IPS DF 4.7 (cell line): ENCODE measurements around the gene KHSRP.

ENCODE experiments used
- DNase-seq: peaks from one replicate; pipeline ENCODE4 v3.0.0-alpha.2; 2013; ENCODE audit warnings: low spot score; ENCODE audit errors: extremely low read depth

Gene KHSRP

GRCh38 chr19:6392221-6393073, 32.2 kb downstream of the KHSRP start:
- DNase-seq, result no peak

DNA sequence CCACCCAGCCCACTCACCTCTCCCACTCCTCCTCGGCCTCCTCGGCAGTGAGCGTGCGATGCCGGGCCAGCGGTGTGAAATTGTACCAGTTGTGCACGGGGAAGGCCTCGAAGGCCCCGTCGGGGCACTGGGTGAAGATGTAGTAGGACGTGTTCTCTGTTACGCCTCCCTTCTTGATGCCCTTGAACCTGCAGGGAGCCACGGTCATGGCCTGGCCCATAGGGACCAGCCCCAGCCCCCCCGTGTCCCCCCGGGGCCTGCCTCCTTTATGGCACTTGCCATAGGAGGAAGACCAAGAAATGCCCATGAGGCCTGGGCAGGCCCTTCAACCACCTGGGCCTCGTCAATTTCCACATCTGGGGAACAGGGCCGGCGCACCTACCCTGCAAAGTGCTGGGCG, 37.2 kb downstream of the KHSRP start:
- DNase-seq, result no peak

DNA sequence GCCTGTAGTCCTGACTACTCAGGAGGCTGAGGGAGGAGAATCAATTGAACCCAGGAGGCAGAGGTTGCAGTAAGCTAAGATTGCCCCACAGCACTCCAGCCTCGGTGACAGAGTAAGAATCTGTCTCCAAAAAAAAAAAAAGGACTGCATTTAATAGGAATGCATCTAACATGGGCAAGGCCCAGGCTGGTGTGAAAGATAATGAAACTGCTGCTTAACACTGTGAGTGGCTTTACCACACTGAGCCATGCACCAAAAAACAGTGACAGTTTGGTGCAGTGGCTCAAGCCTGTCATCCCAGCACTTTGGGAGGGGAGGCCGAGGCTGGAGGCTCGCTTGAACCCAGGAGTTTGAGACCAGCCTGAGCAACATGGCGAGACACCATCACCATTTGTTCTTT, 40.2 kb downstream of the KHSRP start:
- DNase-seq, result no peak

DNA sequence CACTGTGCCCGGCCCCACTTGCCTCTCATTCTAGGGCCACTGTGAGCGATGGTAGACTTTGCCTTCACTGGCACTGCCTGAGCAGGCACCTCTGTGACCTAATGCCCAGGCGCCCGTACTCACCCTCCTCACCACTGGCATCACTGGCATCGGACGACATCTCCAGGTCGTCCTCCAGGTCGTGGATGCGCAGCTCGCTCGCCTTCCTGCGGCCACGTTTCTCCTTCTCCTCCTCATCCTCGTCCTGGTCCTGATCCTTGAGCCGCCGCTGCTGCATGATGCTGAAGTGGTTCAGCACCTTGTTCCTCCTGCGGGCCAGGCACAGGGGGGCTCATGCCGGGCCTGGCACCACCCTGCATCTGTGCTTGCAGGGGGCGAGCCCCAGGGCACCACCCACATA, 41.4 kb downstream of the KHSRP start:
- DNase-seq, result no peak

DNA sequence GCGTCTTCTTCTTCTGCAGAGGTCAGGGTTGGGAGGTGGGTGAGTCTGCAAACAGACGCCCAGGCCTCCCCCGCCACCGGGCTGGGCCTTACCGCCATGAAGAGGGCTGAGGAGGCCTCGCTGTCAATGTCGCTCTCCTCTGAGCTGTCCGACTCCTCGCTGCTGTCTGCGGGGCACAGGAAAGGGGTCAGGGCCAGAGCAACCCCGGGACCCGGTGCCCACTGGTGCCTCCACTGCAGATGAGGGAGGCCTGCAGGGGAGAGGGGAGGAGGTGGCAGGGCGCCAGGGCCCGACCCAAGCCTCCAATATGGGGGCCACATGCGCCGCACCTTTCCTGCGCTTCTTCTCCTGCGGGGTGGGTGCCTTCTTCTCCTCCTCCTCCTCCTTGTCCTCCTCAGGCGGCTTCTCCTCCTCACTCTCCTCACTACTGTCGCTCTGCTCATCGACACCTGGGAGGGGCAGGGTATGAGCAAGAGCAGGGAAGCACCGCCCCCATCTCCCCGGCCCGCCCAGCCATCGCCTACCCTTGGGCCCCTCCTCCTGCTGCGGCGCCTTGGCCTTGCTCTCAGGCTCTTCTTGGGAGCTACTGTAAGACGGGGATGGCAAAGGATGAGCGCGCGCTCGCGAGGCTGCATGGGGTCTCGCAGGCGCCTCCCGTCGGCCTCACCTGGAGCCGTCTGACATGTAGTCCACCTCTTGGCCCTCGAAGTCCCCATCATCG, 43.4 kb downstream of the KHSRP start:
- DNase-seq, result no peak

DNA sequence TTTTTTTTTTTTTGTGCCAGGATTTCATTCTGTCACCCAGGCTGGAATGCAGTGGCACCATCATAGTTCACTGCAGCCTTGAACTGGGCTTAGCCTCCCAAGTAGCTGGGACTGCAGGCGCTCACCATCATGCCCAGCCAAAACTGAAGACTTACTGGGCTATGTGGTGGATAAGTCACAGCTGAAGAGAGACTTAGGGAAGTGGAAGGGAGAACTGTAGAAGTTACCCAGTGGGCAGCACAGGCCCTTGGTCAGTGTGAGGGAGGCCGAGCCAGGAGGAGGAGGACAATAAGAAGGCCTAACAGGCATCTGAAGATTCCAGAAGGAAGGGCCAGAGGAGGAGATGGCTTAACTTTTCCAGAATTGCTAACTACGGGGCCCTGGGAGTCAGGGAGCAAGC, 44.9 kb downstream of the KHSRP start:
- DNase-seq, result no peak

- DNase-seq, result no peak
These were observed 46.1 kb downstream of the KHSRP start for GRCh38 chr19:6378486-6378885.

DNA sequence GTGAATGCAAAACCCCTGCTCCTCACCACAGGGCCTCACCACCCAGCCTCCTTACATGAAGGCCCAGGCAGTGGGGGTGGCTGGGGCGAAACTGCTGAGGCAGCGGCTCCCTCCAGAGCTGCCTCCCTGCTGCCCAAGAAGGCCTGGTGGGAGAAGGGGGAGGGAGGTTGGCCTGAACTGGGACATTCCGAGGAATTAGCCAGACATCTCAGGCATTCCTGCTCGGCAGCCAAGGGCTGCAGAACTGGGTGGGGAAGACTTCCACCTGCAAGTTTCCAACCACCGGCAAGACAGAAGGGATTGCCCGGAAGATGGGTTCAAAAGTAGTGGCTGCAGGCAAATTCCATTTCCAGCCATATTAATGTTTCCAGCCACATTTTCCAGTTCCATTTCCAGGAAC, 46.6 kb downstream of the KHSRP start:
- DNase-seq, result no peak

- no peak for DNase-seq
These were observed 48.0 kb downstream of the KHSRP start for GRCh38 chr19:6376512-6377190.

DNA sequence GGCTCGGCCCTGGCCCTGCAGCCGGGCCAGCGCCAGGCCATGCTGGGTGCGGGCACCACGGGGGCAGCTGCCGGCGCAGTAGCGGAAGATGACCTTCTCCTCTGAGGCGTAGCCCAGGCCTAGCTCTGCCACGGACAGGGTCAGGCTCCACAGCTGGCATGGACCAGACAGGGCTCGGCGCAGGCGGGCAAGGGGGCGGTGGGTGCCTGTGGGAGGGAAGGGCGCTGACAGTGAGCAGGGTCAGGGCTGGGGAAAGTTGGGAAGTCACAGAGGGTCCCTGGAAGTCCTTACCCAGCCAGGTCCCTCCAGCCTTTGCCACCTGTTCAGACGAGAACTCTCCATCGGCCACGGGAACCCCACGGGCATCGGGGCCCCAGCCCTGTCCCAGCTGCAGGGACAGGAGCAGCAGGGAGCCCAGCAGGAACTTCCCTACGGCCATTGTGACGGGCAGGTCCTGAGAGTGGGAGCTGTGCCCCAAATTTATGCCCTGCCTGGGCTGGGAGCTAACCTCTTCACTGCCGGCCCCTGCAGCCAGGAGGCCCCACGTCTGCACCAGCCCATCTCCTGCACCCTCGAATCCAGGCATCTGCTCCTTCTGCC, 49.1 kb downstream of the KHSRP start, which contains the start of gene PSPN:
Gene PSPN (minus strand): TSS at position 523 of the 600 bp plus-strand sequence. CDS start 84 bp downstream, at position 439.
- DNase-seq, result no peak

DNA sequence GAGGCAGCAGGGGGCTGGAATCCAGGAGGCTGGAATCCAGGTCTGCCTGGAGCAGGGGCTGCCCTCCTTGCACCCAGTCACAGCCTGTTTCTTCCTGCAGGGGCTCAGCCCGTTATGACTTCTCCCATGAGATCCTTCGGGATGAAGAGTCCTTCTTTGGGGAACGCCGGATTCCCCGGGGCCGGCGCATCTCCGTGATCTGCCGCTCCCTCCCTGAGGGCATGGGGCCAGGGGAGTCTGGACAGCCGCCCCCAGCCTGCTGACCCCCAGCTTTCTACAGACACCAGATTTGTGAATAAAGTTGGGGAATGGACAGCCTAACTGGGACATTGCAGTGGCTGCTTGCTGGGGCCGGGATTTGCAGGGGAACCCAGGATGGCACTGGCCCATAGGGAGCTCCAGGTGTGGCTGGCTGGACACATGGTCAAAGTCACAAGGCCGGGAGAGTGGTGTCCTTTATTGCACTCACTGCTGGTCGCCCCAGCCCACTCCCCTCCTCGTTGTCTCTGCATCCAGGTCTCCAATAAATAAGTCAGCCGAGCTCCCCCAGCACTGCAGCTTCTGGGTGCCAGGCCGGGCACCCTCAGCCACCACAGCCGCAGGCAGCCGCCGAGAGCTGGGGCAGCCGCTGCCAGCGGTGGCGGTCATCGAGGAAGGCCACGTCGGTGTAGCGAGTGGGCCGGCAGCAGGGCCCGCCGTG, 49.8 kb downstream of the KHSRP start:
- no peak for DNase-seq

DNA sequence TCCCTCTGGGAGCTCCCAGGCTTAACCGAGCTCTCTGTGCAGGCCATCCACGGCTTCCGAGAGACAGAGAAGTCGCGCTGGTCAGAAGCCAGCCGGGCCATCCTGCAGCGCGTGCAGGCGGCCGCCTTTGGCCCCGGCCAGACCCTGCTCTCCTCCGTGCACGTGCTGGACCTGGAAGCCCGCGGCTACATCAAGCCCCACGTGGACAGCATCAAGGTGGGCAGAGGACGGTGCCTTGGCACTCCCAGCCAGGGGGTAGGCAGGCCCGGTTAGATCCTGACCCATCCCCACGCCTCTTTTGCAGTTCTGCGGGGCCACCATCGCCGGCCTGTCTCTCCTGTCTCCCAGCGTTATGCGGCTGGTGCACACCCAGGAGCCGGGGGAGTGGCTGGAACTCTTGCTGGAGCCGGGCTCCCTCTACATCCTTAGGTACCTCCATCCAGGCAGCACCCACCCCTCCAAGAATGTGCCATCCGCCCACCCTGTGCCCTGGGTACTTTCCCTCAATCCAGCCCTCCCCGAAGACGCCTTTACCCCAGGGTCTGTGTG, 50.4 kb downstream of the KHSRP start:
- no peak for DNase-seq

GRCh38 chr19:6373813-6374108, 50.9 kb downstream of the KHSRP start:
- no peak for DNase-seq

GRCh38 chr19:6373096-6373812, 51.4 kb downstream of the KHSRP start:
- DNase-seq, result no peak

DNA sequence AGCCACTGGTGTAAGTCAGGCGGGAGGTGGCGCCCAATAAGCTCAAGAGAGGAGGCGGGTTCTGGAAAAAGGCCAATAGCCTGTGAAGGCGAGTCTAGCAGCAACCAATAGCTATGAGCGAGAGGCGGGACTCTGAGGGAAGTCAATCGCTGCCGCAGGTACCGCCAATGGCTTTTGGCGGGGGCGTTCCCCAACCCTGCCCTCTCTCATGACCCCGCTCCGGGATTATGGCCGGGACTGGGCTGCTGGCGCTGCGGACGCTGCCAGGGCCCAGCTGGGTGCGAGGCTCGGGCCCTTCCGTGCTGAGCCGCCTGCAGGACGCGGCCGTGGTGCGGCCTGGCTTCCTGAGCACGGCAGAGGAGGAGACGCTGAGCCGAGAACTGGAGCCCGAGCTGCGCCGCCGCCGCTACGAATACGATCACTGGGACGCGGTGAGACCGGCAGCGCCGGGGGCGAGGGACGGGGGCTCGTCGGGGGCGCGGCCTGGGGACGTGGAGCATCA, 52.0 kb downstream of the KHSRP start, which contains the start of gene ALKBH7:
Gene ALKBH7 (plus strand): TSS at position 201 of the 502 bp plus-strand sequence. CDS start 27 bp downstream, at position 228.
- peak; percentile 97 for DNase-seq

DNA sequence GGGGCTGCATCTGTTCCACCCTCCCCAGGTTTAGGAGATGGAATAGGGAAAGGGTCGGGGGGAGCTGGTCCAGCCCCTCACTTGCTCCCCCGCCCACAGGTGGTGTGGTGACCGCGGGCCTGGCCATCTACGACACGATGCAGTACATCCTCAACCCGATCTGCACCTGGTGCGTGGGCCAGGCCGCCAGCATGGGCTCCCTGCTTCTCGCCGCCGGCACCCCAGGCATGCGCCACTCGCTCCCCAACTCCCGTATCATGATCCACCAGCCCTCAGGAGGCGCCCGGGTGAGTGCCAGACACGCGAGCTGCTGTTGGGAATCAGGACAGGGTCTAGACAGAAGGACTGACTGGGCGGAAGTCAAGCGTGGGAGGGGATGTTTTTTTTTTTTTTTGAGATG, 60.3 kb downstream of the KHSRP start:
- DNase-seq, result no peak
